Eye (tissue), 1 donor: ENCODE measurements around the gene NUDT16.
"Not testable (repeated sequence)": the region's sequence is repeated elsewhere in the genome, so short reads cannot be mapped to it uniquely, and the experiment has no call there.

Experiments
- DNase-seq: peaks from one replicate; pipeline ENCODE4 v3.0.0-alpha.2; 2015

Gene NUDT16

GRCh38 chr3:131381445-131382291 is at the start of gene NUDT16:
TSS of gene NUDT16 (plus strand) at chr3:131381774. CDS start at chr3:131381805, 31 bp downstream.
- peak; percentile 98 for DNase-seq

- no peak for DNase-seq
Observed at GRCh38 chr3:131338948-131339640, 42.5 kb upstream of the NUDT16 start.

GRCh38 chr3:131341761-131342160 is 39.8 kb upstream of the NUDT16 start:
- DNase-seq: no peak

GRCh38 chr3:131348911-131349310 is 32.7 kb upstream of the NUDT16 start:
- no peak for DNase-seq

- no peak for DNase-seq
Observed at GRCh38 chr3:131349454-131349853, 32.1 kb upstream of the NUDT16 start.

GRCh38 chr3:131349946-131350347 is 31.6 kb upstream of the NUDT16 start:
- peak; percentile 24 for DNase-seq

- no peak for DNase-seq
Observed at GRCh38 chr3:131350506-131350905, 31.1 kb upstream of the NUDT16 start.

- no peak for DNase-seq
Observed at GRCh38 chr3:131353016-131353877, 28.3 kb upstream of the NUDT16 start.

GRCh38 chr3:131353986-131354385 is 27.6 kb upstream of the NUDT16 start:
- no peak for DNase-seq

GRCh38 chr3:131356006-131356595 is 25.5 kb upstream of the NUDT16 start:
- DNase-seq: no peak

- no peak for DNase-seq
Observed at GRCh38 chr3:131357275-131357674, 24.3 kb upstream of the NUDT16 start.

GRCh38 chr3:131360191-131360755 is 21.3 kb upstream of the NUDT16 start:
- peak; percentile 10 for DNase-seq

GRCh38 chr3:131361066-131361463 is 20.5 kb upstream of the NUDT16 start:
- DNase-seq: not testable (repeated sequence)

GRCh38 chr3:131361464-131362421 is 19.8 kb upstream of the NUDT16 start:
- peak; percentile 82 for DNase-seq

- no peak for DNase-seq
Observed at GRCh38 chr3:131363275-131363674, 18.3 kb upstream of the NUDT16 start.

GRCh38 chr3:131370935-131371687 is 10.5 kb upstream of the NUDT16 start:
- no peak for DNase-seq

- DNase-seq: no peak
Observed at GRCh38 chr3:131371688-131372066, 9.9 kb upstream of the NUDT16 start.

GRCh38 chr3:131374741-131375140 is 6.8 kb upstream of the NUDT16 start:
- no peak for DNase-seq

GRCh38 chr3:131380821-131381444 is 641 bp upstream of the NUDT16 start:
- not testable (repeated sequence) for DNase-seq
